ENCODE data around the gene ST6GALNAC3. TPM values are rescaled to one million over a fixed set of nuclear protein-coding genes. Genes with fewer than 3 reads are reported as not detected.

ST6GALNAC3 gene
- total RNA-seq, 1 donor from 2014 or later: 4.7 TPM

GRCh38 chr1:76059451-76059850 lies 15.1 kb upstream of the ST6GALNAC3 start:
- no peaks in the 10 kb centered on the region for H3K9me3 Mint-ChIP-seq (ENCODE audit: low read depth)
- H3K36me3 Mint-ChIP-seq (ENCODE audit: low read depth): no peaks in the 10 kb centered on the region
- no peaks in the 10 kb centered on the region for H3K4me1 Mint-ChIP-seq (ENCODE audit: low read depth)
- TF ChIP-seq CTCF (IDR thresholded peaks at IDR 0.05): no peak
- H3K27me3 Mint-ChIP-seq (ENCODE audit: low read depth): no peaks in the 10 kb centered on the region
- DNase-seq (ENCODE audit: low spot score): no peak
- H3K4me3 Mint-ChIP-seq (ENCODE audit: unreplicated experiment): no peak overlapping the region
- H3K27ac Mint-ChIP-seq (ENCODE audit: unreplicated experiment): no peak overlapping the region

- Mint-ChIP-seq H3K4me3 (ENCODE audit: unreplicated experiment) (no peak overlapping the region), H3K36me3 (ENCODE audit: low read depth) (no peaks in the 10 kb centered on the region), H3K27ac (ENCODE audit: unreplicated experiment) (no peak overlapping the region), H3K9me3 (ENCODE audit: low read depth) (no peaks in the 10 kb centered on the region), H3K4me1 (ENCODE audit: low read depth) (peaks cover 13% of the 10 kb centered on the region), H3K27me3 (ENCODE audit: low read depth) (no peaks in the 10 kb centered on the region)
- TF ChIP-seq CTCF (IDR thresholded peaks at IDR 0.05): no peak
- DNase-seq (ENCODE audit: low spot score): no peak
Observed at GRCh38 chr1:76065270-76065669, 9.3 kb upstream of the ST6GALNAC3 start.

GRCh38 chr1:76066394-76066793 lies 8.2 kb upstream of the ST6GALNAC3 start:
- no peak for DNase-seq (ENCODE audit: low spot score)
- Mint-ChIP-seq H3K4me3 (ENCODE audit: unreplicated experiment) (no peak overlapping the region), H3K9me3 (ENCODE audit: low read depth) (no peaks in the 10 kb centered on the region), H3K27me3 (ENCODE audit: low read depth) (no peaks in the 10 kb centered on the region), H3K36me3 (ENCODE audit: low read depth) (no peaks in the 10 kb centered on the region), H3K27ac (ENCODE audit: unreplicated experiment) (no peak overlapping the region), H3K4me1 (ENCODE audit: low read depth) (peaks cover 13% of the 10 kb centered on the region)
- TF ChIP-seq CTCF (IDR thresholded peaks at IDR 0.05): no peak

GRCh38 chr1:76068542-76068941 lies 6.0 kb upstream of the ST6GALNAC3 start:
- Mint-ChIP-seq H3K36me3 (ENCODE audit: low read depth) (no peaks in the 10 kb centered on the region), H3K4me1 (ENCODE audit: low read depth) (peaks cover 18% of the 10 kb centered on the region), H3K27ac (ENCODE audit: unreplicated experiment) (peak overlapping the region; percentile 27), H3K9me3 (ENCODE audit: low read depth) (no peaks in the 10 kb centered on the region), H3K4me3 (ENCODE audit: unreplicated experiment) (no peak overlapping the region), H3K27me3 (ENCODE audit: low read depth) (no peaks in the 10 kb centered on the region)
- no peak for DNase-seq (ENCODE audit: low spot score)
- TF ChIP-seq CTCF (IDR thresholded peaks at IDR 0.05): no peak

- Mint-ChIP-seq H3K27ac (ENCODE audit: unreplicated experiment) (no peak overlapping the region), H3K4me1 (ENCODE audit: low read depth) (peaks cover 23% of the 10 kb centered on the region), H3K36me3 (ENCODE audit: low read depth) (no peaks in the 10 kb centered on the region), H3K9me3 (ENCODE audit: low read depth) (no peaks in the 10 kb centered on the region), H3K27me3 (ENCODE audit: low read depth) (no peaks in the 10 kb centered on the region), H3K4me3 (ENCODE audit: unreplicated experiment) (no peak overlapping the region)
- TF ChIP-seq CTCF (IDR thresholded peaks at IDR 0.05): no peak
- no peak for DNase-seq (ENCODE audit: low spot score)
Observed at GRCh38 chr1:76068953-76069561, 5.5 kb upstream of the ST6GALNAC3 start.
